ENCODE data around the gene CENPP. TPM values are rescaled to one million over a fixed set of nuclear protein-coding genes. Genes with fewer than 3 reads are reported as not detected.

CENPP gene
- total RNA-seq, 4 donors from 2014 or later, result 0.88 to 12.0 (median 4.3) TPM

DNA sequence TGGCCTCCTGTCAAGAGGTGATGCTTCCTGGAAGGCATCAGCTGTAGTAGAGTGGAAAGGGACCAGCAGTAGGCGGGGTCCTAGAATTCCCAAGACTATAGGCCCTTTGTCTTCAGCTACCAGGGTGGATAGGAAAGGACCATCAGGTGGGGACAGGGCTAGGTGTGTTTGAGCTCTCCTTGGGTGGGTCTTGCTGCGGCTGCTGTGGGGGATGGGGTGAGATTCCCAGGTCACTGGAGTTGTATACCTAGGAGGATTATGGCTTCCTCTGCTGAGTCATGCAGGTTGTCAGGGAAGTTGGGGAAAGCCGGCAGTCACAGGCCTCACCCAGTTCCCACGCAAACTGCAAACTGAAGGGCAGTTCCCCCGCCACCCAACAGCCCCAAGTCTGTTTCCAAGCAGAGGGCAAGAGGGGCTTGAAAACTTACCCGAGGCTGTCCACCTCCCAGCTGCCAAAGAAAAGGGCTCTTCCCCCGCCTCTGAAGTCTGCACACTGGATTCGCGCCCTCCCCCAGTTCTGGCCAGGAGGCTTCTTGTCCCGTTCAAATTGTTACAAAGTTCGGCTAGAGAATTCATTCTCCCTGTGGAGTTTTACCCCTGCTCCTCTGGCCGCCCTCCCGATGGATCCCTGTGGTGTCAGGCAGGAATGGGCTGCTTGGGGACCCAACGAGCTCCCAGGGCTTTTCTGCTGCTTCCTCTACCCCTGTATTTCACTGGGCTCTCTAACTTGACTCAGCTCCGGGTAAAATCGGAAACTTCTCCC, 233.0 kb downstream of the CENPP start:
- peak in 1 of 2 donors; percentile 24 for DNase-seq
- H3K4me3 ChIP-seq, result no peak overlapping the region
- no peaks in the 10 kb centered on the region for H3K27me3 ChIP-seq
- intact Hi-C loops (cut with DNase I; ENCODE audit: low total_unique reads), result no loop called here
- H3K4me1 ChIP-seq, result peaks cover 0 to 1% of the 10 kb centered on the region in 2 donors
- H3K27ac ChIP-seq, result peak overlapping the region in 1 of 2 donors; percentile 15
- TF ChIP-seq, protein P1, sequence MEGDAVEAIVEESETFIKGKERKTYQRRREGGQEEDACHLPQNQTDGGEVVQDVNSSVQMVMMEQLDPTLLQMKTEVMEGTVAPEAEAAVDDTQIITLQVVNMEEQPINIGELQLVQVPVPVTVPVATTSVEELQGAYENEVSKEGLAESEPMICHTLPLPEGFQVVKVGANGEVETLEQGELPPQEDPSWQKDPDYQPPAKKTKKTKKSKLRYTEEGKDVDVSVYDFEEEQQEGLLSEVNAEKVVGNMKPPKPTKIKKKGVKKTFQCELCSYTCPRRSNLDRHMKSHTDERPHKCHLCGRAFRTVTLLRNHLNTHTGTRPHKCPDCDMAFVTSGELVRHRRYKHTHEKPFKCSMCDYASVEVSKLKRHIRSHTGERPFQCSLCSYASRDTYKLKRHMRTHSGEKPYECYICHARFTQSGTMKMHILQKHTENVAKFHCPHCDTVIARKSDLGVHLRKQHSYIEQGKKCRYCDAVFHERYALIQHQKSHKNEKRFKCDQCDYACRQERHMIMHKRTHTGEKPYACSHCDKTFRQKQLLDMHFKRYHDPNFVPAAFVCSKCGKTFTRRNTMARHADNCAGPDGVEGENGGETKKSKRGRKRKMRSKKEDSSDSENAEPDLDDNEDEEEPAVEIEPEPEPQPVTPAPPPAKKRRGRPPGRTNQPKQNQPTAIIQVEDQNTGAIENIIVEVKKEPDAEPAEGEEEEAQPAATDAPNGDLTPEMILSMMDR (IDR thresholded peaks at IDR 0.05), result no peak
- TF ChIP-seq POLR2A (IDR thresholded peaks at IDR 0.05), result no peak
- no peaks in the 10 kb centered on the region for H3K9me3 ChIP-seq
- no peaks in the 10 kb centered on the region for H3K36me3 ChIP-seq

DNA sequence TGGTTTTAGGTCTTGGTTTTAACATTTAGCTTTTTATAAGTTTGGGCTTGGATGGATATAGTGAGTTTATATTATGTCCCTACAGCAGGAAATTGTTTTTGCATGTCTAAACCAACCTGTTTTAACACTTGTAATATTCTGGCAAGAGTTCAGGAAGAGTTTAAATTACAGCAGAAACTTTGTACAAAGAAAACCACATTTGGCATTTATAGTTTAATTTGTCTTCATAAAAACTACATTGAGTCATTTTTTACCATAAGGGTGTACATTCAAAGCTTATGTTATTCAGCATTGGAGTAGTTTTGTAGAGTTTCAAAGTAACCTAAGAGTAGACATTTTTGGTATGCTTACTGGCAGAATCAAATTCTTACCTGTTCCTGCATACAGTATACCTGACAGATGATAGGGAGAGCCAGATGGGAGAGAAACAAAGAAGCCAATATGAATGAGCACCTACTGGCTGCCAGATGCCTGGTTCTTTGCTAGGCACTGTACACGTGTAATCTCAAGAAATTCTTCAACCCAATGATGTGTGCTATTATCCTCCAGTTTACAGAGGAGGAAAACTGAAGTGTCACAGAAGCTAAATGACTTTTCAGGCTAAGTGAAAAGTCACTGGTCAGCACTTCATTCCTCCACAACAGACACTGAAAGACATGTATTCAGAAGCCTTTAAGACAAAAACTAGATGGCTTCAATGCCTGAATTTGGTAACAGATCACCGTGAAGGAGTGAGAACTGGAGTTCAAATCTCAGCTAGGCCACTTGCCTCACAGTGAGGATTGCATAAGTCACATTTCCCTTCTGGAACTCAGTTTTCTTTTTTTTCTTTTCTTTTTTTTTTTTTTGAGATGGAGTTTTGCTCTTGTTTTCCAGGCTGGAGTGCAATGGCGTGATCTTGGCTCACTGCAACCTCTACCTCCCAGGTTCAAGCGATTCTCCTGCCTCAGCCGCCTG, 235.9 kb downstream of the CENPP start:
- TF ChIP-seq, protein P1 (IDR thresholded peaks at IDR 0.05), result no peak
- TF ChIP-seq POLR2A (IDR thresholded peaks at IDR 0.05), result no peak
- intact Hi-C loops (cut with DNase I; ENCODE audit: low total_unique reads), result no loop called here
- no peak overlapping the region for H3K27ac ChIP-seq

DNA sequence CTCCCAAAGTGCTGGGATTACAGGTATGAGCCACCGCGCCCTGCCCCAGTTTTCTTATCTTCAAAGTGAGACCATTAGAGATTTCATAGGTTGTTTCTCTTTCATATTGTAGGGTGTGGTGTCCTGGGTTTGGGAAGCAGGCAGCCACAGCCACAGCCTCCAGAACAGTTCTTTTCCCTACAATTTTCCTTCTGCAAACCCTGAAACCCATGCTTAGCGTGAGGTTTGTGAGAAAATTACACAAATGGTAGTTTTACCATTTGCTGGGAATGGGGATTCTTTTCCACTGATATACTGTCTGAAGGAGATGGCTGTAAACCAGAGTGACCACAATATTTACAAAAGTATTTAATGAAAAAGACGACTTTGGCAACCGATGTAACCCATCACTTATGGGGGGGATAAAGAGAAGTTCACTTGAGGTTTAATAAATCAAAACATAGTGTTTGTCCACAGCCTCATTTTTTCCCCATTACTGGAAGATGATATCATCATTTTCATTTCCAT, 236.8 kb downstream of the CENPP start:
- intact Hi-C loops (cut with DNase I; ENCODE audit: low total_unique reads), result no loop called here
- Histone ChIP-seq H3K27ac (peak overlapping the region; percentile 36 to 48), H3K4me1 (peaks cover 0 to 5% of the 10 kb centered on the region in 2 donors), H3K36me3 (no peaks in the 10 kb centered on the region), H3K27me3 (no peaks in the 10 kb centered on the region), H3K9me3 (no peaks in the 10 kb centered on the region), H3K4me3 (no peak overlapping the region)
- no peak for DNase-seq
- TF ChIP-seq POLR2A (IDR thresholded peaks at IDR 0.05), result no peak
- TF ChIP-seq, protein P1 (IDR thresholded peaks at IDR 0.05), result no peak

More for the DNA sequence above, 235.9 kb downstream of the CENPP start:
- DNase-seq, result no peak
- Histone ChIP-seq H3K4me1 (peaks cover 0 to 5% of the 10 kb centered on the region in 2 donors), H3K9me3 (no peaks in the 10 kb centered on the region), H3K27me3 (no peaks in the 10 kb centered on the region), H3K36me3 (no peaks in the 10 kb centered on the region), H3K4me3 (no peak overlapping the region)

DNA sequence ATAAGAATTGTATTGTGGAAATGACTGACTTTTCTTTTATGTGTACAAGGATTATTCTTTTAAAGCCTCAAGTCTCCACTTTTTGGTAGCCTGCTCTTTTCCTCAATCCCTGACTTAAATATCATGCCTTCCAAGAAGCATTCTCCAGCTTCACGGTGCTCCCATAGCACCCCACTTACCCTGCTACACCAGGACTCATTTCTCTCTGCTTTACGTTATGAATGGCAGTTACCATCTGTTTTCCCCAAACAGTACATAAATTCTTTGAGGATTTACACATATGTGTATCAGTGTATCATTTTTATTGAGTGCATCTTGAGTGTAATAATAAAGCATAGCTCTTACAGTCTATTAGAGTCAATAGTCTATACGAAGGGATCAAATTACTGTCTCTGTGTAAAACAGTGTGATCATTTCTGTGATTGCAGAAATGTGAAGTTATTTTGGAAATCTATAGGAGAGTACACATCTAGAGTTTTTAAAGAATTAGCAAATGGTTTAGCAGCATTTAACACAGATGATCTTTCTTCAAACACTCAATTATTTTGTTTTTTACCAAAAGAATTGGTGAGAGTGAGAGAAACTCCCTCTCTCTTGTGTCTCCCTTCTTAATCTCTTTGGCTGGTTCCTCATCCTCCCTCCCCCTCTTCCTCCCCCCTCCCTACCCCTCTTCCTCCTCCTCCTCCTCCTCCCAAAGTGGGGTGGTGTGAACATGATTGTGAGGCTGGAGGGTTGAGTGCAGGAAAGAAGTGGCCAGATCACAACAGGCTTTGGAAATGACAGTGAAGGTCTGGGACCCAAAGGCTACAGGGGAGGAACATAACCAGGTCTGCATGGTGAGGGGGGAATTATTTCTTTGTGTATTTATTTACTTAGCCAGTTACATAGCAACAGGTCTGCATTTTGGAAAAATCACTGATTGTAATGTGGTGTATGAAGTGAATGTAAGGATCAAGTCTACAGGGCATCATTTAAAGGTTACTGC, 237.7 kb downstream of the CENPP start:
- intact Hi-C loops (cut with DNase I; ENCODE audit: low total_unique reads), result no loop called here

More for the DNA sequence above, 237.7 kb downstream of the CENPP start:
- Histone ChIP-seq H3K27ac (peak overlapping the region; percentile 36 to 48), H3K36me3 (no peaks in the 10 kb centered on the region), H3K27me3 (no peaks in the 10 kb centered on the region), H3K4me3 (no peak overlapping the region), H3K4me1 (peaks cover 0 to 5% of the 10 kb centered on the region in 2 donors), H3K9me3 (no peaks in the 10 kb centered on the region)
- TF ChIP-seq POLR2A (IDR thresholded peaks at IDR 0.05), result no peak
- TF ChIP-seq, protein P1 (IDR thresholded peaks at IDR 0.05), result no peak
- no peak for DNase-seq
